PFSK-1 (cell line): Measurements from ENCODE around the gene TLE3.

ENCODE experiments used
- FOXP2 ChIP-seq: optimal IDR thresholded peaks from 2 replicates; pipeline ENCODE3; 2011; ENCODE audit warnings: borderline replicate concordance, control low read depth, inconsistent platforms; ENCODE audit not compliant: insufficient read depth; ENCODE audit errors: extremely low read length, extremely low read depth
- POLR2AphosphoS5 ChIP-seq: IDR thresholded peaks from 2 replicates; pipeline ENCODE4 v1.6.1; 2012; ENCODE audit warnings: low read depth, mild to moderate bottlenecking, control low read depth, low read length, moderate library complexity
- SIN3A ChIP-seq: IDR thresholded peaks from 2 replicates; pipeline ENCODE4 v1.6.1; 2012; ENCODE audit warnings: mild to moderate bottlenecking, low read length, moderate library complexity, borderline replicate concordance; ENCODE audit not compliant: insufficient read depth
- TAF1 ChIP-seq: IDR thresholded peaks from 2 replicates; pipeline ENCODE4 v1.6.1; 2012; ENCODE audit warnings: low read length, control low read depth, borderline replicate concordance; ENCODE audit not compliant: insufficient read depth
- TF ChIP-seq, protein P1 (sequence below), 2 experiments: IDR thresholded peaks; 2 replicates each; pipeline versions ENCODE4 v1.6.1 to v1.8.0; 2011 to 2012; ENCODE audit warnings: low read depth in 2 of 2, low read length in 2 of 2, control low read depth in 1 of 2, inconsistent platforms in 1 of 2, mild to moderate bottlenecking in 1 of 2, moderate library complexity in 1 of 2; ENCODE audit not compliant: insufficient read depth in 1 of 2

Gene TLE3

GRCh38 chr15:70039917-70040316 lies 57.8 kb downstream of the TLE3 start:
- no peak for TF ChIP-seq FOXP2
- TF ChIP-seq SIN3A, result no peak
- no peak for TF ChIP-seq POLR2AphosphoS5
- no peak for TF ChIP-seq TAF1
- TF ChIP-seq, protein P1, sequence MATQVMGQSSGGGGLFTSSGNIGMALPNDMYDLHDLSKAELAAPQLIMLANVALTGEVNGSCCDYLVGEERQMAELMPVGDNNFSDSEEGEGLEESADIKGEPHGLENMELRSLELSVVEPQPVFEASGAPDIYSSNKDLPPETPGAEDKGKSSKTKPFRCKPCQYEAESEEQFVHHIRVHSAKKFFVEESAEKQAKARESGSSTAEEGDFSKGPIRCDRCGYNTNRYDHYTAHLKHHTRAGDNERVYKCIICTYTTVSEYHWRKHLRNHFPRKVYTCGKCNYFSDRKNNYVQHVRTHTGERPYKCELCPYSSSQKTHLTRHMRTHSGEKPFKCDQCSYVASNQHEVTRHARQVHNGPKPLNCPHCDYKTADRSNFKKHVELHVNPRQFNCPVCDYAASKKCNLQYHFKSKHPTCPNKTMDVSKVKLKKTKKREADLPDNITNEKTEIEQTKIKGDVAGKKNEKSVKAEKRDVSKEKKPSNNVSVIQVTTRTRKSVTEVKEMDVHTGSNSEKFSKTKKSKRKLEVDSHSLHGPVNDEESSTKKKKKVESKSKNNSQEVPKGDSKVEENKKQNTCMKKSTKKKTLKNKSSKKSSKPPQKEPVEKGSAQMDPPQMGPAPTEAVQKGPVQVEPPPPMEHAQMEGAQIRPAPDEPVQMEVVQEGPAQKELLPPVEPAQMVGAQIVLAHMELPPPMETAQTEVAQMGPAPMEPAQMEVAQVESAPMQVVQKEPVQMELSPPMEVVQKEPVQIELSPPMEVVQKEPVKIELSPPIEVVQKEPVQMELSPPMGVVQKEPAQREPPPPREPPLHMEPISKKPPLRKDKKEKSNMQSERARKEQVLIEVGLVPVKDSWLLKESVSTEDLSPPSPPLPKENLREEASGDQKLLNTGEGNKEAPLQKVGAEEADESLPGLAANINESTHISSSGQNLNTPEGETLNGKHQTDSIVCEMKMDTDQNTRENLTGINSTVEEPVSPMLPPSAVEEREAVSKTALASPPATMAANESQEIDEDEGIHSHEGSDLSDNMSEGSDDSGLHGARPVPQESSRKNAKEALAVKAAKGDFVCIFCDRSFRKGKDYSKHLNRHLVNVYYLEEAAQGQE (IDR thresholded peaks at IDR 0.05; ENCODE audit: insufficient read depth in 1 of 2, low read depth in 2 of 2, low read length in 2 of 2), result no peak

DNA sequence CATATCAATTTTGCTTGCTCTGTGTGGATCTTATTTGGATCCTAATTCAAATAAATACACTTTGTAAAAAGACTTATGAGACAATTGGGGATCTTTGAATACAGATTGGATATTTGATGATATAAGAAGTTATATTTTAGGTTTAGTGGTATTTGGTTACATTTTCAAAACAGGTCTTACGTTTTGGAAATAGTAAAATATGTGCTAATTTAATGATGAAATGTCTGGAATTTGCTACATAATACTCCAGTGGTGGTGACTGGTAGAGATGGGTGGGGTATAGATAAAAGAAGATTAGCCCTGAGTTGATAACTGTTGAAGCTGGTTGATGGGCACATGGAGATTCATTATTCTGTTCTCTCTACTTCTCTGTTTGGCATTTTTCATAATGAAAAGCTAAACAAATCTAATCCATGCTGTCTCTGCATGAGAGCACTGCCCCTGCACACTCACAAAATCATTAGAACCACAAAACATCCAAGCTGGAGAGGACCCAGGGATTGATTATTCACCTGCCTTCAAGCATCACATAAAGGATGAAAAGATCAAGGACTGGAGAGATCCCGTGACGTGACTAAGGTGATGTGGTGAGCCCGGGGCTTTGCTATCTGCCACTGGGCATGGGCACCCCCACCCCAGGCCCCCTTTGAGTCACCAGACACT lies 58.9 kb downstream of the TLE3 start:
- TF ChIP-seq, protein P1 (IDR thresholded peaks at IDR 0.05; ENCODE audit: insufficient read depth in 1 of 2, low read depth in 2 of 2, low read length in 2 of 2), result no peak
- TF ChIP-seq SIN3A, result no peak
- no peak for TF ChIP-seq TAF1
- no peak for TF ChIP-seq POLR2AphosphoS5
- no peak for TF ChIP-seq FOXP2

- no peak for TF ChIP-seq TAF1
- TF ChIP-seq POLR2AphosphoS5, result no peak
- no peak for TF ChIP-seq FOXP2
These were observed 60.5 kb downstream of the TLE3 start for GRCh38 chr15:70037292-70037640.

- TF ChIP-seq POLR2AphosphoS5 (no peak), SIN3A (no peak), TAF1 (no peak), FOXP2 (no peak)
- TF ChIP-seq, protein P1 (IDR thresholded peaks at IDR 0.05; ENCODE audit: insufficient read depth in 1 of 2, low read depth in 2 of 2, low read length in 2 of 2), result no peak
These were observed 61.0 kb downstream of the TLE3 start for GRCh38 chr15:70036585-70037291.

- TF ChIP-seq POLR2AphosphoS5 (no peak), SIN3A (no peak), TAF1 (no peak), FOXP2 (no peak)
- TF ChIP-seq, protein P1 (IDR thresholded peaks at IDR 0.05; ENCODE audit: insufficient read depth in 1 of 2, low read depth in 2 of 2, low read length in 2 of 2), result no peak
These were observed 62.0 kb downstream of the TLE3 start for GRCh38 chr15:70035719-70036077.
